Suprapubic skin (tissue), 4 donors: ENCODE data around the gene SMC6.

ENCODE experiments used
- CTCF ChIP-seq, 2 donors: fragments of 200-600 bp in 1 of 2; fragments of 450-650 bp in 1 of 2; sonication (generic) in 1 of 2; IDR thresholded peaks; one replicate each; pipeline ENCODE4 v1.5.1; 2016 to 2019; ENCODE audit warnings: antibody characterized with exemption in 2 of 2, mild to moderate bottlenecking in 1 of 2, moderate library complexity in 1 of 2
- EP300 ChIP-seq: sonication (generic); formaldehyde crosslinking; IDR thresholded peaks from one replicate; pipeline ENCODE4 v1.6.1; 2017; ENCODE audit warnings: antibody characterized with exemption
- POLR2A ChIP-seq, 2 donors: fragments of 450-650 bp; IDR thresholded peaks; one replicate each; pipeline ENCODE4 v1.6.1; 2017; ENCODE audit warnings: antibody characterized with exemption in 2 of 2, mild to moderate bottlenecking in 2 of 2, moderate library complexity in 2 of 2
- POLR2AphosphoS5 ChIP-seq, 3 donors: sonication (generic); formaldehyde crosslinking; IDR thresholded peaks; one replicate each; pipeline ENCODE4 v1.6.1; 2017; ENCODE audit warnings: antibody characterized with exemption in 3 of 3

- TF ChIP-seq POLR2AphosphoS5 (IDR thresholded peaks at IDR 0.05): no peak
- TF ChIP-seq POLR2A (IDR thresholded peaks at IDR 0.05): no peak
- TF ChIP-seq CTCF (IDR thresholded peaks at IDR 0.05): no peak
- no peak for TF ChIP-seq EP300
These were observed 95.9 kb downstream of the SMC6 start for GRCh38 chr2:17657759-17658158.
